Measurements from ENCODE around the gene P2RY2.
"Not testable (repeated sequence)": the region's sequence is repeated elsewhere in the genome, so short reads cannot be mapped to it uniquely, and the experiment has no call there.

P2RY2 gene

GRCh38 chr11:73270855-73271477 lies 52.9 kb downstream of the P2RY2 start:
- Histone ChIP-seq H3K9me3 (ENCODE audit: control insufficient read depth, low read length) (no peaks in the 10 kb centered on the region), H3K36me3 (ENCODE audit: control insufficient read depth, insufficient read depth, low read length) (no peaks in the 10 kb centered on the region), H3K4me1 (no peaks in the 10 kb centered on the region), H3K9ac (no peak overlapping the region), H3K4me3 (ENCODE audit: low read depth, low read length) (no peak overlapping the region), H2AFZ (no peak overlapping the region), H3K27me3 (ENCODE audit: control insufficient read depth, insufficient read depth, low read length) (no peaks in the 10 kb centered on the region), H3K4me2 (ENCODE audit: low read length) (no peak overlapping the region), H3K27ac (no peak overlapping the region), H3K79me2 (no peaks in the 10 kb centered on the region)
- TF ChIP-seq, protein P1, sequence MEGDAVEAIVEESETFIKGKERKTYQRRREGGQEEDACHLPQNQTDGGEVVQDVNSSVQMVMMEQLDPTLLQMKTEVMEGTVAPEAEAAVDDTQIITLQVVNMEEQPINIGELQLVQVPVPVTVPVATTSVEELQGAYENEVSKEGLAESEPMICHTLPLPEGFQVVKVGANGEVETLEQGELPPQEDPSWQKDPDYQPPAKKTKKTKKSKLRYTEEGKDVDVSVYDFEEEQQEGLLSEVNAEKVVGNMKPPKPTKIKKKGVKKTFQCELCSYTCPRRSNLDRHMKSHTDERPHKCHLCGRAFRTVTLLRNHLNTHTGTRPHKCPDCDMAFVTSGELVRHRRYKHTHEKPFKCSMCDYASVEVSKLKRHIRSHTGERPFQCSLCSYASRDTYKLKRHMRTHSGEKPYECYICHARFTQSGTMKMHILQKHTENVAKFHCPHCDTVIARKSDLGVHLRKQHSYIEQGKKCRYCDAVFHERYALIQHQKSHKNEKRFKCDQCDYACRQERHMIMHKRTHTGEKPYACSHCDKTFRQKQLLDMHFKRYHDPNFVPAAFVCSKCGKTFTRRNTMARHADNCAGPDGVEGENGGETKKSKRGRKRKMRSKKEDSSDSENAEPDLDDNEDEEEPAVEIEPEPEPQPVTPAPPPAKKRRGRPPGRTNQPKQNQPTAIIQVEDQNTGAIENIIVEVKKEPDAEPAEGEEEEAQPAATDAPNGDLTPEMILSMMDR (IDR thresholded peaks at IDR 0.05) = no peak

DNA sequence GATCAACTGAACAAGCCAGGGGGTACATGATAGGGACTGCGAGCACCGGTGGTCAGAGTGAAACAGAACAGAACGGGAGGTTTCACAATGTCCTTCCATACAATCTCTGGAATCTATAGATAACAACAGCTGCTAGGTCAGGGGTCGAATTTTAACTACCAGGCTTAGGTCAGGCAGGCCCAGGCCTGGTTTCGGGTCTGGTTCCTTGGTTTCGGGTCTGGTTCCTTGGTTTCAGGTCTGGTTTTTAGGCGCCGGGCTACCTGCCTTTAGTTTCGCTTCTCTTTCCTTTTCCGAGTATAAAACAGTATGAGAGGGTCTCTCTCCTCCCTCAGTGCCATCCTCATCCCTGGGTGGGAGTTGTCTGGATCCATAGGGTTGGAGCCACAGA lies 53.4 kb downstream of the P2RY2 start:
- not testable (repeated sequence) for H2AFZ ChIP-seq; H3K27ac ChIP-seq; H3K9me3 ChIP-seq (ENCODE audit: control insufficient read depth, low read length); H3K4me2 ChIP-seq (ENCODE audit: low read length); H3K4me1 ChIP-seq; H3K27me3 ChIP-seq (ENCODE audit: control insufficient read depth, insufficient read depth, low read length); H3K36me3 ChIP-seq (ENCODE audit: control insufficient read depth, insufficient read depth, low read length); H3K79me2 ChIP-seq; H3K9ac ChIP-seq; H3K4me3 ChIP-seq (ENCODE audit: low read depth, low read length)

- H2AFZ ChIP-seq = no peak within 1 kb of the TSS
- no peak within 1 kb of the TSS for H3K27ac ChIP-seq
Measured at GRCh38 chr11:73271936-73272679, 54.0 kb downstream of the P2RY2 start, which contains the start of gene P2RY6. P2RY6 (plus strand) TSS chr11:73272338; CDS start chr11:73296519, 24,181 bp downstream.

GRCh38 chr11:73272680-73273038 lies 54.6 kb downstream of the P2RY2 start:
- H3K27ac ChIP-seq = no peak overlapping the region
- no peaks in the 10 kb centered on the region for H3K9me3 ChIP-seq (ENCODE audit: control insufficient read depth, low read length)
- no peaks in the 10 kb centered on the region for H3K36me3 ChIP-seq (ENCODE audit: control insufficient read depth, insufficient read depth, low read length)
- no peak overlapping the region for H3K9ac ChIP-seq
- H3K4me2 ChIP-seq (ENCODE audit: low read length) = no peak overlapping the region
- H3K4me1 ChIP-seq = no peaks in the 10 kb centered on the region
- H3K4me3 ChIP-seq (ENCODE audit: low read depth, low read length) = no peak overlapping the region
- no peak overlapping the region for H2AFZ ChIP-seq
- TF ChIP-seq, protein P1 (IDR thresholded peaks at IDR 0.05) = no peak
- no peaks in the 10 kb centered on the region for H3K79me2 ChIP-seq
- no peaks in the 10 kb centered on the region for H3K27me3 ChIP-seq (ENCODE audit: control insufficient read depth, insufficient read depth, low read length)

More at GRCh38 chr11:73271936-73272679, 54.0 kb downstream of the P2RY2 start, which contains the start of gene P2RY6:
- Histone ChIP-seq H3K9ac (no peak within 1 kb of the TSS), H3K79me2 (no peaks in the 10 kb centered on the region), H3K4me2 (ENCODE audit: low read length) (no peak within 1 kb of the TSS), H3K36me3 (ENCODE audit: control insufficient read depth, insufficient read depth, low read length) (no peaks in the 10 kb centered on the region), H3K27me3 (ENCODE audit: control insufficient read depth, insufficient read depth, low read length) (no peaks in the 10 kb centered on the region), H3K4me3 (ENCODE audit: low read depth, low read length) (no peak within 1 kb of the TSS), H3K4me1 (no peaks in the 10 kb centered on the region), H3K9me3 (ENCODE audit: control insufficient read depth, low read length) (no peaks in the 10 kb centered on the region)
- TF ChIP-seq, protein P1 (IDR thresholded peaks at IDR 0.05) = no peak

- Histone ChIP-seq H3K36me3 (ENCODE audit: control insufficient read depth, insufficient read depth, low read length) (no peaks in the 10 kb centered on the region), H3K79me2 (no peaks in the 10 kb centered on the region), H2AFZ (no peak overlapping the region), H3K9ac (no peak overlapping the region), H3K4me1 (no peaks in the 10 kb centered on the region), H3K27me3 (ENCODE audit: control insufficient read depth, insufficient read depth, low read length) (no peaks in the 10 kb centered on the region), H3K9me3 (ENCODE audit: control insufficient read depth, low read length) (no peaks in the 10 kb centered on the region), H3K4me3 (ENCODE audit: low read depth, low read length) (no peak overlapping the region), H3K4me2 (ENCODE audit: low read length) (no peak overlapping the region), H3K27ac (no peak overlapping the region)
- TF ChIP-seq, protein P1 (IDR thresholded peaks at IDR 0.05) = no peak
Measured at GRCh38 chr11:73273222-73273895, 55.3 kb downstream of the P2RY2 start.

GRCh38 chr11:73274191-73274590 lies 56.1 kb downstream of the P2RY2 start:
- H3K27me3 ChIP-seq (ENCODE audit: control insufficient read depth, insufficient read depth, low read length); H3K4me3 ChIP-seq (ENCODE audit: low read depth, low read length); H2AFZ ChIP-seq; H3K9me3 ChIP-seq (ENCODE audit: control insufficient read depth, low read length); H3K9ac ChIP-seq; H3K79me2 ChIP-seq; H3K27ac ChIP-seq; H3K36me3 ChIP-seq (ENCODE audit: control insufficient read depth, insufficient read depth, low read length); H3K4me2 ChIP-seq (ENCODE audit: low read length); H3K4me1 ChIP-seq: not testable (repeated sequence)
